ENCODE measurements around the gene PROM2.
"Not testable (repeated sequence)": the region's sequence is repeated elsewhere in the genome, so short reads cannot be mapped to it uniquely, and the experiment has no call there.

Gene PROM2

GRCh38 chr2:95269036-95269680 is 5.1 kb upstream of the PROM2 start:
- no peak for DNase-seq (ENCODE audit: low spot score)

GRCh38 chr2:95269745-95270144 is 4.5 kb upstream of the PROM2 start:
- not testable (repeated sequence) for DNase-seq (ENCODE audit: low spot score)

GRCh38 chr2:95270541-95271081 is 3.6 kb upstream of the PROM2 start:
- DNase-seq (ENCODE audit: low spot score) = no peak

GRCh38 chr2:95271381-95271971 is 2.8 kb upstream of the PROM2 start:
- DNase-seq (ENCODE audit: low spot score) = no peak

GRCh38 chr2:95272299-95272751 is 1.9 kb upstream of the PROM2 start:
- no peak for DNase-seq (ENCODE audit: low spot score)

GRCh38 chr2:95272781-95273180 is 1.5 kb upstream of the PROM2 start:
- DNase-seq (ENCODE audit: low spot score) = no peak

- no peak for DNase-seq (ENCODE audit: low spot score)
These were observed 521 bp upstream of the PROM2 start for GRCh38 chr2:95273566-95274290.

- no peak for DNase-seq (ENCODE audit: low spot score)
These were observed 884 bp downstream of the PROM2 start for GRCh38 chr2:95275151-95275515.

GRCh38 chr2:95275601-95276243 is 1.5 kb downstream of the PROM2 start:
- DNase-seq (ENCODE audit: low spot score) = no peak

- DNase-seq (ENCODE audit: low spot score) = no peak
These were observed 2.1 kb downstream of the PROM2 start for GRCh38 chr2:95276244-95276887.

- no peak for DNase-seq (ENCODE audit: low spot score)
These were observed 2.6 kb downstream of the PROM2 start for GRCh38 chr2:95276888-95277245.

- DNase-seq (ENCODE audit: low spot score) = no peak
These were observed 3.1 kb downstream of the PROM2 start for GRCh38 chr2:95277246-95277906.

- no peak for DNase-seq (ENCODE audit: low spot score)
These were observed 3.8 kb downstream of the PROM2 start for GRCh38 chr2:95278051-95278471.

- DNase-seq (ENCODE audit: low spot score) = no peak
These were observed 4.5 kb downstream of the PROM2 start for GRCh38 chr2:95278637-95279225.

- no peak for DNase-seq (ENCODE audit: low spot score)
These were observed 5.3 kb downstream of the PROM2 start for GRCh38 chr2:95279435-95280035.

GRCh38 chr2:95281071-95281470 is 6.8 kb downstream of the PROM2 start:
- no peak for DNase-seq (ENCODE audit: low spot score)

GRCh38 chr2:95281786-95282185 is 7.5 kb downstream of the PROM2 start:
- no peak for DNase-seq (ENCODE audit: low spot score)

- DNase-seq (ENCODE audit: low spot score) = no peak
These were observed 8.2 kb downstream of the PROM2 start for GRCh38 chr2:95282458-95282857.

GRCh38 chr2:95283562-95283961 is 9.3 kb downstream of the PROM2 start:
- DNase-seq (ENCODE audit: low spot score) = no peak

- no peak for DNase-seq (ENCODE audit: low spot score)
These were observed 10.8 kb downstream of the PROM2 start for GRCh38 chr2:95284886-95285541.

All from hepatic stellate cell (primary cell).